Measurements from ENCODE around the gene AMN1. TPM values are rescaled to one million over a fixed set of nuclear protein-coding genes. Genes with fewer than 3 reads are reported as not detected.
"Not testable (repeated sequence)": the region's sequence is repeated elsewhere in the genome, so short reads cannot be mapped to it uniquely, and the experiment has no call there.

The AMN1 gene
- total RNA-seq, 1 donor from 2014 or later, result 3.9 TPM

DNA sequence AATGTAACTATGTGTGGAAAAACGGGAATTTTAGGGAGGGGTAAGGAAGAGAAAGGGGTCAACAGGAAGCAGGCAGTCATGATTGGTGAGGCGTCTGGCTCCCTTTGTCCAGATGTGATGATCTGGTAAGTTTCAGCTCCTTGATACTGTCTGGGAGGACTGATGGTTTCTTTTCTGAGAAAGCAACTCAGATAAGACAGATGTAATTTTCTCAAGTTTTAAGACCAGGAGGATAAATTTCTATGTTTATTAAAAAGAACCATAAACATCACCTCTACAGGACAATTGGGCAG lies 21.9 kb upstream of the AMN1 start:
- no peak for DNase-seq (ENCODE audit: low read depth)
- Mint-ChIP-seq H3K27me3 (ENCODE audit: low read depth, unreplicated experiment) (no peaks in the 10 kb centered on the region), H3K4me1 (ENCODE audit: low read depth, unreplicated experiment) (peaks cover 16% of the 10 kb centered on the region), H3K4me3 (ENCODE audit: unreplicated experiment) (no peak overlapping the region), H3K9me3 (ENCODE audit: unreplicated experiment) (peaks cover 5% of the 10 kb centered on the region), H3K27ac (ENCODE audit: unreplicated experiment) (peak overlapping the region; percentile 62), H3K36me3 (ENCODE audit: low read depth, unreplicated experiment) (peaks cover 1% of the 10 kb centered on the region)
- Histone ChIP-seq H3K36me3 (ENCODE audit: insufficient read depth, low read length) (no peaks in the 10 kb centered on the region), H3K4me3 (ENCODE audit: insufficient read depth, low read depth, low read length) (no peak overlapping the region), H3K4me2 (ENCODE audit: low read length) (no peak overlapping the region), H2AFZ (ENCODE audit: low read depth, low read length) (no peak overlapping the region), H4K20me1 (ENCODE audit: insufficient read depth, low read length) (no peaks in the 10 kb centered on the region), H3K27me3 (ENCODE audit: insufficient read depth, low read length) (no peaks in the 10 kb centered on the region), H3K27ac (ENCODE audit: low read depth, low read length) (no peak overlapping the region), H3K79me2 (ENCODE audit: insufficient read depth, low read length) (no peaks in the 10 kb centered on the region), H3K4me1 (ENCODE audit: insufficient read depth, low read length) (peaks cover 15% of the 10 kb centered on the region), H3K9me3 (ENCODE audit: insufficient read depth, low read depth, low read length) (no peaks in the 10 kb centered on the region), H3K9ac (ENCODE audit: low read length) (no peak overlapping the region)
- TF ChIP-seq EZH2 (IDR thresholded peaks at IDR 0.05; ENCODE audit: insufficient read depth, low read length), result no peak
- TF ChIP-seq, protein P1, sequence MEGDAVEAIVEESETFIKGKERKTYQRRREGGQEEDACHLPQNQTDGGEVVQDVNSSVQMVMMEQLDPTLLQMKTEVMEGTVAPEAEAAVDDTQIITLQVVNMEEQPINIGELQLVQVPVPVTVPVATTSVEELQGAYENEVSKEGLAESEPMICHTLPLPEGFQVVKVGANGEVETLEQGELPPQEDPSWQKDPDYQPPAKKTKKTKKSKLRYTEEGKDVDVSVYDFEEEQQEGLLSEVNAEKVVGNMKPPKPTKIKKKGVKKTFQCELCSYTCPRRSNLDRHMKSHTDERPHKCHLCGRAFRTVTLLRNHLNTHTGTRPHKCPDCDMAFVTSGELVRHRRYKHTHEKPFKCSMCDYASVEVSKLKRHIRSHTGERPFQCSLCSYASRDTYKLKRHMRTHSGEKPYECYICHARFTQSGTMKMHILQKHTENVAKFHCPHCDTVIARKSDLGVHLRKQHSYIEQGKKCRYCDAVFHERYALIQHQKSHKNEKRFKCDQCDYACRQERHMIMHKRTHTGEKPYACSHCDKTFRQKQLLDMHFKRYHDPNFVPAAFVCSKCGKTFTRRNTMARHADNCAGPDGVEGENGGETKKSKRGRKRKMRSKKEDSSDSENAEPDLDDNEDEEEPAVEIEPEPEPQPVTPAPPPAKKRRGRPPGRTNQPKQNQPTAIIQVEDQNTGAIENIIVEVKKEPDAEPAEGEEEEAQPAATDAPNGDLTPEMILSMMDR (IDR thresholded peaks at IDR 0.05; ENCODE audit: insufficient read depth, low read depth, low read length), result no peak
- no peak for FAIRE-seq

DNA sequence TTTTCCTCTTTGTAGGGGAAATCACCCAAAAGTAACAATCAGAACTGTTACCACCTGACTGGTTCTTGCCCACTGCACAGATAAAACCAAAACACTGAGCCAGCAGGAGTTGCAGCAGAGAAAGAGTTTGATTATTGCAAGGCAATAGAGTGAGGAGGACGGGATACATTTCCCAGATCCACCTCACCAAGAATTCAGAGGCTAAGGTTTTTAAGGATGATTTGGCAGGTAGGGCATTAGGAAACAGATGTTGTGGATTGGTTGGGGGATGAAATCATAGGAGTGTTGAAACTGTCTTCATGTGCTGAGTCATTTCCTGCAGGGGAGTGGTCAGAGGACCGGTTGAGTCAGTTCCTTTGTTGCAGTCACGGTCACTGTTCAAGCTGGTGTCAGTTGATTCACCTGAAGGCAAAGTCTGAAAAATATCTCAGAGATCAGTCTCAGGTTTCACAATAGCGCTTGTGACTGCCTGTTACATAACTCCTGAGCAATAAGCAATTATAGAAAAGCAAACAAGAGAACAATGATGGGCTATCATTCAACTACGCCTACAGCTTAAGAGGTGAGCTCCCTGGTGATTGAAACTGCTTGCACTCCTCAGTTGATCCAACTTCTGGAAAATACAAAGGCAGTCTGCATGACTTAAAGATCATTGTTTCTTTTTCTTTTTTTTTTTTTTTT lies 20.3 kb upstream of the AMN1 start:
- peak overlapping the region; percentile 31 for H3K4me2 ChIP-seq (ENCODE audit: low read length)
- Mint-ChIP-seq H3K4me3 (ENCODE audit: unreplicated experiment) (no peak overlapping the region), H3K9me3 (ENCODE audit: unreplicated experiment) (peaks cover 5% of the 10 kb centered on the region), H3K4me1 (ENCODE audit: low read depth, unreplicated experiment) (peaks cover 16% of the 10 kb centered on the region), H3K27me3 (ENCODE audit: low read depth, unreplicated experiment) (no peaks in the 10 kb centered on the region), H3K27ac (ENCODE audit: unreplicated experiment) (peak overlapping the region; percentile 87), H3K36me3 (ENCODE audit: low read depth, unreplicated experiment) (peaks cover 1% of the 10 kb centered on the region)
- H3K27ac ChIP-seq (ENCODE audit: low read depth, low read length), result peak overlapping the region; percentile 80
- DNase-seq (ENCODE audit: low read depth) (peak; percentile 99), FAIRE-seq (peak; percentile 83)
- H3K9me3 ChIP-seq (ENCODE audit: insufficient read depth, low read depth, low read length), result no peaks in the 10 kb centered on the region
- no peaks in the 10 kb centered on the region for H3K27me3 ChIP-seq (ENCODE audit: insufficient read depth, low read length)
- no peaks in the 10 kb centered on the region for H3K79me2 ChIP-seq (ENCODE audit: insufficient read depth, low read length)
- peak overlapping the region; percentile 28 for H3K9ac ChIP-seq (ENCODE audit: low read length)
- H2AFZ ChIP-seq (ENCODE audit: low read depth, low read length), result peak overlapping the region; percentile 18
- no peak for TF ChIP-seq EZH2 (IDR thresholded peaks at IDR 0.05; ENCODE audit: insufficient read depth, low read length)
- TF ChIP-seq, protein P1 (IDR thresholded peaks at IDR 0.05; ENCODE audit: insufficient read depth, low read depth, low read length), result no peak
- H4K20me1 ChIP-seq (ENCODE audit: insufficient read depth, low read length), result no peaks in the 10 kb centered on the region
- no peaks in the 10 kb centered on the region for H3K36me3 ChIP-seq (ENCODE audit: insufficient read depth, low read length)
- peaks cover 15% of the 10 kb centered on the region for H3K4me1 ChIP-seq (ENCODE audit: insufficient read depth, low read length)
- no peak overlapping the region for H3K4me3 ChIP-seq (ENCODE audit: insufficient read depth, low read depth, low read length)

DNA sequence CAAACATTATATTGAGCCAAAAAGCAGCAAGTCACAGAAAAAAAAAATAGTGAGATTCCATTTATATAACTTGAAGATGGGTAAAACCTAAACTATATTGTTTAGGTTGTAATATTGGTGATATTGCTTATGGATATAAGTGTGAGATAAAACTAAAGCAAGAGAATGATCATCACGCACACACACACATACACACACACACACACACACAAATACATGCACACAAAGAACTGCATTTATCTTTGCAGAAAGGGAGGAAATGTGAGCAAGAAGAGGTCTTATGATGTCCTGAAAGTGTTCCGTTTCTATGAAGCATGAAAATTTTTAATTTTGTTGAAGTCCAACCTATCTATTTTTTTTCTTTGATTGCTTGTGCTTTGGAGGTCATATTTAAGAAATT lies 16.4 kb upstream of the AMN1 start:
- no peaks in the 10 kb centered on the region for H3K36me3 ChIP-seq (ENCODE audit: insufficient read depth, low read length)
- DNase-seq (ENCODE audit: low read depth) (no peak), FAIRE-seq (no peak)
- no peaks in the 10 kb centered on the region for H3K79me2 ChIP-seq (ENCODE audit: insufficient read depth, low read length)
- no peaks in the 10 kb centered on the region for H3K27me3 ChIP-seq (ENCODE audit: insufficient read depth, low read length)
- peaks cover 19% of the 10 kb centered on the region for H3K4me1 Mint-ChIP-seq (ENCODE audit: low read depth, unreplicated experiment)
- H3K36me3 Mint-ChIP-seq (ENCODE audit: low read depth, unreplicated experiment), result peaks cover 1% of the 10 kb centered on the region
- H3K4me1 ChIP-seq (ENCODE audit: insufficient read depth, low read length), result peaks cover 15% of the 10 kb centered on the region
- H3K4me3 ChIP-seq (ENCODE audit: insufficient read depth, low read depth, low read length), result no peak overlapping the region
- H3K4me2 ChIP-seq (ENCODE audit: low read length), result no peak overlapping the region
- H3K9me3 ChIP-seq (ENCODE audit: insufficient read depth, low read depth, low read length), result no peaks in the 10 kb centered on the region
- no peak overlapping the region for H3K4me3 Mint-ChIP-seq (ENCODE audit: unreplicated experiment)
- H3K9me3 Mint-ChIP-seq (ENCODE audit: unreplicated experiment), result peaks cover 1% of the 10 kb centered on the region
- no peak overlapping the region for H3K27ac ChIP-seq (ENCODE audit: low read depth, low read length)
- H4K20me1 ChIP-seq (ENCODE audit: insufficient read depth, low read length), result no peaks in the 10 kb centered on the region
- H3K27ac Mint-ChIP-seq (ENCODE audit: unreplicated experiment), result no peak overlapping the region
- TF ChIP-seq EZH2 (IDR thresholded peaks at IDR 0.05; ENCODE audit: insufficient read depth, low read length), result no peak
- TF ChIP-seq, protein P1 (IDR thresholded peaks at IDR 0.05; ENCODE audit: insufficient read depth, low read depth, low read length), result no peak
- no peak overlapping the region for H2AFZ ChIP-seq (ENCODE audit: low read depth, low read length)
- H3K27me3 Mint-ChIP-seq (ENCODE audit: low read depth, unreplicated experiment), result no peaks in the 10 kb centered on the region
- H3K9ac ChIP-seq (ENCODE audit: low read length), result no peak overlapping the region

DNA sequence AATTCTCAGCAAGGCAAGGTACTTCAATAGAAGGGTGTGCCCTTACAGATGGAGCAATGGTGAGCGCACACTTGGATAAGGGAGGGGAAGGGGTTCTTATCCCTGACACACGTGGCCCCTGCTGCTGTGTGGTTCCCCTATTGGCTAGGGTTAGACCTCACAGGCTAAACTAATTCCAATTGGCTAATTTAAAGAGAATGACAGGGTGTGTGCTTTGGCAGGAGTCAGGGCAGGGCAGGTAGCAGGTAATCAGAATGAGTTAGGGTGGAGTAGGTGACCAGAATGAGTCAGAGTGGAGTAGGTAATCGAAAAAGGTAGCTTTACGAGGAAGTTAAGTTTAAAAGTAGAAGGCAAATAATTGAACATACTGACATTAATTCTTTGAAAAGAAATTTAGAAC lies 15.5 kb upstream of the AMN1 start:
- not testable (repeated sequence) for H3K36me3 ChIP-seq (ENCODE audit: insufficient read depth, low read length); H3K27ac ChIP-seq (ENCODE audit: low read depth, low read length); H2AFZ ChIP-seq (ENCODE audit: low read depth, low read length); H3K9me3 Mint-ChIP-seq (ENCODE audit: unreplicated experiment); H3K36me3 Mint-ChIP-seq (ENCODE audit: low read depth, unreplicated experiment); H3K9me3 ChIP-seq (ENCODE audit: insufficient read depth, low read depth, low read length); H3K9ac ChIP-seq (ENCODE audit: low read length); DNase-seq (ENCODE audit: low read depth); H3K79me2 ChIP-seq (ENCODE audit: insufficient read depth, low read length); H3K27me3 Mint-ChIP-seq (ENCODE audit: low read depth, unreplicated experiment); H3K4me2 ChIP-seq (ENCODE audit: low read length); H3K4me3 Mint-ChIP-seq (ENCODE audit: unreplicated experiment); H4K20me1 ChIP-seq (ENCODE audit: insufficient read depth, low read length); H3K27me3 ChIP-seq (ENCODE audit: insufficient read depth, low read length); H3K4me3 ChIP-seq (ENCODE audit: insufficient read depth, low read depth, low read length); FAIRE-seq
- Mint-ChIP-seq H3K27ac (ENCODE audit: unreplicated experiment) (peak overlapping the region; percentile 44), H3K4me1 (ENCODE audit: low read depth, unreplicated experiment) (peaks cover 18% of the 10 kb centered on the region)
- H3K4me1 ChIP-seq (ENCODE audit: insufficient read depth, low read length), result peaks cover 12% of the 10 kb centered on the region
